ENCODE results near the gene SP3.
A peak's percentile ranks its signal among the peaks of the same experiment; 100 is the strongest.
"Not testable (repeated sequence)": the region's sequence is repeated elsewhere in the genome, so short reads cannot be mapped to it uniquely, and the experiment has no call there.

Gene SP3

DNA sequence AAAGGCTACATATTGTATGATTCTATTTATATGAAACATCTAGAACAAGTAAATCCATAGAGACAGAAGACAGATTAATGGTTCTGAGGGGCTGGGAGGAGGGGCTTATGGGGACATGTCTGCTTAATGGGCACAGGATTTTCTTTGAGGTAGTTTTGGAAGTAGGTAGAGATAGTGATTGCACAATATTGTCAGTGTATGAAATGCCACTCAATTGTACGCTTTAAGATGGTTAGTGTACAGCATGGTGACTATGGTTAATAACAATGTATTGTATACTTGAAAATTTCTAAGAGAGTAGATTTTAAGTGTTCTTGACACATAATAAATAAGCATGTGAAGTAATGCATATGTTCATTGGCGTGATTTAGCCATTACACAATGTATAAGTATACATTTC is 68.4 kb downstream of the SP3 start:
- CTCF ChIA-PET = no interaction called here
- TF ChIP-seq CTCF (IDR thresholded peaks at IDR 0.05; ENCODE audit: control extremely low read depth, extremely low read depth, low read depth, missing control alignments) = no peak
- POLR2A ChIA-PET = no interaction called here
- DNase-seq (ENCODE audit: extremely low spot score) = no peak

GRCh38 chr2:173892341-173892740 is 72.8 kb downstream of the SP3 start:
- POLR2A ChIA-PET = no interaction called here

DNA sequence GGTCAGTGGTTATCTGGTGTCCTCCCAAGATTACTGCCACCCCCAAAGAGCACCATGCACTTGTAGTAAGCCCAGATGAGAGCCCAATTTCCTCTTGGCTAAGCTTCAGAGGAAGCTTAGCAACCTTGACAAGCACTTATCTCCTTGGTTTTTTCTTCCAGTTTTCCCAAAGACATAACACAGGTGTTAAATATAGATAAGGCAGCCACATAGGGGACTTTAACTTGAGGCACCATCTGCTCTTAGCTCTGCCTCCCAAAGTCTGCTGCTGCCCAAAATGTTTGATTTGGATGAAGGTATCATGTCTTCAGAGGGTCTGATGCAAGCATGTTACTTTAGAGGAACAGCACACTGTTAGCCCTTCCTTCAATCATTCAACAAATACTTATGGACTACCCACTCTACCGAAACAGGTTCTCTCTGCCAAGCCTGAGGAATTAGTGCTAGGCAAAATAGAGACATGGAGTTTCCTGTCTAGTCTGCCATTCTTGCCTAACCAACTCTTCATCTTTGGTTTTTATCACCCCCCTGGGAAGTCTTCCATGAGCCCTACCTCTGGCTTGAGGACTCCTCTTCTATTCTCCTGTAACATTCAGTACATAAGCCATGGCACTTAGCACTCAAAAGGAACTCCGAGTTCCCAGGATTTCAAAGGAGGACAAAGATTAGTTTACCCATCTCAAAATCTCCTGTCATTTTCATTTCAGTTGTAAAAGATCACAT is 73.7 kb downstream of the SP3 start:
- ChIA-PET CTCF (interaction anchor here (0.9 kb wide), 1 partner anchor 7 kb away, joined by 3 read pairs; no protein-coding TSS in a partner anchor), POLR2A (no interaction called here)
- DNase-seq (ENCODE audit: extremely low spot score) = no peak
- no peak for TF ChIP-seq CTCF (IDR thresholded peaks at IDR 0.05; ENCODE audit: control extremely low read depth, extremely low read depth, low read depth, missing control alignments)

More at GRCh38 chr2:173892341-173892740, 72.8 kb downstream of the SP3 start:
- no peak for DNase-seq (ENCODE audit: extremely low spot score)
- no peak for TF ChIP-seq CTCF (IDR thresholded peaks at IDR 0.05; ENCODE audit: control extremely low read depth, extremely low read depth, low read depth, missing control alignments)
- CTCF ChIA-PET = interaction anchor here (0.9 kb wide), 1 partner anchor 8 kb away, joined by 3 read pairs; no protein-coding TSS in a partner anchor

DNA sequence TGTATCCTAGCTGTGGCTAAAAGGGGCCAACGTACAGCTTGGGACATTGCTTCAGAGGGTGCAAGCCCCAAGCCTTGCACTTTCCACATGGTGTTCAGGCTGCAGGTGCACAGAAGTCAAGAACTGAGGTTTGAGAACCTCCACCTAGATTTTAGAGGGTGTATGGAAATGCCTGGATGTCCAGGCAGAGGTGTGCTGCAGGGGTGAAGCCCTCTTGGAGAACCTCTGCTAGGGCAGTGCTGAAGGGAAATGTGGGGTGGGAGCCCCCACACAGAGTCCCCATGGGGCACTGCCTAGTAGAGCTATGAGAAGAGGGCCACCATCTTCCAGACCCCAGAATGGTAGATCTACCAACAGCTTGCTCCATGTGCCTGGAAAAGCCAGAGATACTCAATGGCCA is 75.7 kb downstream of the SP3 start:
- CTCF ChIA-PET; DNase-seq (ENCODE audit: extremely low spot score); POLR2A ChIA-PET: not testable (repeated sequence)

DNA sequence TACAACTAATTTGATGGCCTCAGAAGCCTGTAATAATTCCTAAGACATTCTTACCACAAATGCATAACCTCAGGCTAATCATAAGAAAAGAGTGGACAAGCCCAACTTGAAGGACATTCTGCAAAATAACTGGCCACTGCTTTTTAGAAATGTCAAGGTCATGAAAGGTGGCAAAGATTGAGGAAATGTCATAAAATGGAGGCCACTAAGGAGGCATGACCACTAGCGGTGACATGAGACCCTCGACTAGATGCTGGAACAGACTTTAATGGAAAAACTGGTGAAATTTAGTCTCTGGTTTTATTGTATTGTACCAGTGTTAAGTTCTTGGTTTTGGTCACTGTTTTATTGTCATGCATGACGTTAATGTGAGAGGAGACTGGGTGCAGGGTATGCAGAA is 78.6 kb downstream of the SP3 start:
- DNase-seq (ENCODE audit: extremely low spot score) = no peak
- POLR2A ChIA-PET = no interaction called here
- CTCF ChIA-PET = no interaction called here
- TF ChIP-seq CTCF (IDR thresholded peaks at IDR 0.05; ENCODE audit: control extremely low read depth, extremely low read depth, low read depth, missing control alignments) = no peak

DNA sequence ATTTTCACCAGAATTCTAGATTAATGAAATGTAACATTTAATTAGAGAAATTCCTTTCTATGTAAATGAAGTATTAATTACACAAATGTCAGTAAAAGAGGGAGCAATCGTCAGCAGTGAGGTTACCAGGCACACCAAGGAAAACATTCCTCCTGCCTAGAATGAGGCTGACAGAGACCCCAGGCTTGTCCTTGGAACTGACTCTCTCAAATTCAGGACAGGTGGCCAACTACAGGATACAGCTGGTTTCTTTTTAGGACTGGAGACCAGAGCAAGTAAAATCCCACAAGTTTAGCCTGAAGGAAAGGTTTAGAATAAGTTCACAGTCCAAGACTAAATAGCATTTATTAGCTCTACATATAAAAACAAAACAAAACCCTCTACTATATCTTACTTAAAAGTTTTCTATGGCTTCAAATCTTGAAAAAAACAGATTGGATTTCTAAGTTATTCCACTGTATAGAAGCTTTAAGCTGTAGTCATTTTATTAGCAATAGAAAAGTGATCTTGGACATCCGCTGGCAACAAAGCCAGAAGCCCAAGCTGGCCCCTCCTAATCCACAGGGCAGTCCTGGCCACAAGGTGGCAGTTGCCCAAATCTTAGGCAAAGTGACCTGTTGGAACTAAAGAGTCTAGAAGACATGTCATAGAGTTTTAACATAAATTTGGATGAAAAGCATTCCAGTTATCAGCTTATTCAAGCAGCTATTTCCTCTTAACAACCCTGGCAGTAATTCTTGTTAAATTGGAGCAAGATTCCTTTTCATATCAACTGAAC is 81.0 kb downstream of the SP3 start:
- TF ChIP-seq CTCF (IDR thresholded peaks at IDR 0.05; ENCODE audit: control extremely low read depth, extremely low read depth, low read depth, missing control alignments) = peak; percentile 40
- ChIA-PET POLR2A (no interaction called here), CTCF (interaction anchor here (0.7 to 1.7 kb wide), 9 partner anchors 8 to 856 kb away, joined by 3 to 12 read pairs (median 3); no protein-coding TSS in a partner anchor)
- no peak for DNase-seq (ENCODE audit: extremely low spot score)

DNA sequence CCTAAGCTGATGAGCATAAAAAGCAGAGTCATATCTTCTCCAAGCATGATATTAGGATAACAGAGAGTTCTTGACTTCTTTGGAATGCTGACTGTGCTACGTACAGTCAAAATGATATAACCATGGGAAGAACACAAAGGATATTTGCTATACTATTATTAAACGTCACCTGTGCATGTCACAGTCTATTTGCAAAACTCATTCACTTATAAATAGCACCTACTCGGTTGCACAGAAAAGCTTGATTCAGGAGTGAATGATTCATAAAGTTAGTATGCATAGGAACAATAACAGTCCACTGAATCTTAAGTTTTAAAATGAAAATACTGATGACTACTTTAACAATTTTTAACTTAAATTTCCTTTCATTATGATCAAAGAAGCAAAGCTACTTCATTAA is 83.3 kb downstream of the SP3 start:
- ChIA-PET POLR2A (no interaction called here), CTCF (no interaction called here)
- no peak for DNase-seq (ENCODE audit: extremely low spot score)
- no peak for TF ChIP-seq CTCF (IDR thresholded peaks at IDR 0.05; ENCODE audit: control extremely low read depth, extremely low read depth, low read depth, missing control alignments)
